Fibroblast of skin of abdomen (primary cell): ENCODE measurements around the gene CERS3. TPM values are rescaled to one million over a fixed set of nuclear protein-coding genes. Genes with fewer than 3 reads are reported as not detected.

ENCODE experiments used
- DNase-seq: peaks from one replicate; pipeline ENCODE4 v3.0.0-alpha.2; 2013
- polyA plus RNA-seq, 2 experiments: library from polyadenylated mRNA; unstranded; fragments of 120-200 nt; gene quantifications; one replicate each; pipeline ENCODE4 v1.2.1, GENCODE V29; 2013; ENCODE audit not compliant: insufficient read length in 2 of 2

The CERS3 gene
- not detected for polyA plus RNA-seq (2013, experiment 1 of 2; ENCODE audit: insufficient read length)
- not detected for polyA plus RNA-seq (2013, experiment 2 of 2; ENCODE audit: insufficient read length)

- DNase-seq, result no peak
These were observed at the start of gene CERS3 for GRCh38 chr15:100528833-100529428. CERS3 (minus strand) TSS chr15:100528950; CDS start chr15:100501849, 27,101 bp downstream.

DNA sequence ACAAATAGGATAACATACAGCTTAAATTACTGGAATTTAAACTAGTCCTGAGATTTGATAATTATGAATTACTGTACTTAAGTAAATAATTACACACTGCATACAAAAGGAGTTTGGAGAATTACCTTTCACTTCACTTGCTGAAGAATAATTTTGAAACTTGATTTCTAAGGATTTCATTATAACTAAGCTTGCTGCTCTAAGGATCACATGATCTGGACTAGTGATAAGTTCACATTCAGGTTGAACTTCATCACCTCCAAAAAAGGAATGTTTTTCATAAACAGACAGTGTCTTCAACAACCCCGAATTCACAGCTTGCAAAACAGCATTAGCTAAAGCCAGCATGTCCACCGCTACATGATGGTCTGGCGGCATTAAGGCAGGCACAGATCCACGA lies 44.8 kb upstream of the CERS3 start:
- DNase-seq, result no peak

DNA sequence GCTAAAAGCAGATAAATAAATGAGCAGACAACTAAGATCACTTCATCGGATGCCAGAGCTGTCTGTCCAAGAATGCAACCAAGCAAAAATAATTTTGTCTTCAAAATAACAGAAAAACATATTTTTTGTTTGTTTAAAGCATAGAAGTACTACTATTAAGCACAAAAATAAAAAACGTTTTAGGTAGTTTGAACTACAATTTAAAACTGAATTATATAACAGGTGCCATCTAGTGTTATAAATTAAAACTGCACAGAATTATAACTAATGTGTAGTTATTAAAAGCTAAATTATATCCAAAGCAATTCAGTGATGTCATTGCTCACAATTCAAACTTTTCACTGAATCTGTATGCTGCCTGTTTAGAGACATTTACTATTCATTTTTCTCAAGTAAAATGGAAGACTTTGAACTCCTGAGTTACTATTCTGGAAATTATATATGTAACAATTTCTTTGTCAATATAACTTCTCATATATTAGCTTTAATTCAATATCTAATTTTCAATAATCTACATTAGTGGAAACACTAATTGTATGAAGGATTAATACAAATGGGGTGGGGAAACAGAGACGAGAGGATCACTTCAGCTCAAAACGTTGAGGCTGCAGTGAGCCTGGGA lies 43.7 kb upstream of the CERS3 start:
- no peak for DNase-seq

GRCh38 chr15:100571592-100572167 lies 42.9 kb upstream of the CERS3 start:
- DNase-seq, result no peak

DNA sequence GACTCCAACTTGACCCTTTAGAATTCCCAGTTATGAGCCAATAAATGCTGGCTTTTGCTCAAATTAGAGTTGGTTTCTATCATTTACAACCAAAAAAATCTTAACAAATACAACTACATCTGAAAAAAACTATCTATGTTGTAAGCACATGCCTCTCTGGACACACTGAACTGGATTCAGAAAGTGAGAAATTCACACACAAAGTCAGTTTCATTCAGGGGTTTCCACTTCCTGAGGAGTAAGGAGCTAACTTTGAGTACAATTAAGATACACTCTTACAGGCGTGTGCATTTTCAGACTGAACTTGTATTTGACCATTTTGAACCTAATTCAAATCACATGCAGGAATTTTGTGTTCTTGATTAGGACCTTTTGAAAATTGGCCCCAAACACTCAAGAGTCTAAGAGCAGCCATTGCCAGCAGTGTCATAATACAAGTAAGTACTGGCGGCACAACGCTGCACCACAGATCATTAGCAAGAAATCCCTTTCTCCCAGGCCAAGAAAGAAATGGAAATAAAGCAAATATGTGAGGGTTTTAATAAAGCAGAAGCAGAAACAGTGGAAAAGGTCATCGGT lies 42.1 kb upstream of the CERS3 start:
- no peak for DNase-seq

DNA sequence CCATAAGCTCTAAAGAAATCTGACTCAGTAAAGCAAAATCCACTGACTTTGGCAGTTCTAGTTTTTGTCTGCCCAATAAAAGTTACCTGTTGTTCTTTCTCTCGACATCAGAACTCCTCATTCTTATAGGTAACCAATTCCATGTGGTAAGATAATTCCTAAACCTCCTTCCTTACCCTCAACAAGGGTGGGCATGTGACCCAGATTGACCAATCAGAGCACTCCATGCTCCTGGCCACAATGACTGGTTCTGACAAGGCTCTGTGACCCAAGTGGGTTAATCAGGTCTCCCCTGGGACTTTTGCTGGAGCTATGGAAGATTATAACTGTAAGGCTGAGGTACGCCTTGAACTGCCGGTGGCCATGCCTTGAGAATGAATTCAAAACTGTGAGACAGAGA lies 41.5 kb upstream of the CERS3 start:
- peak; percentile 3 for DNase-seq

DNA sequence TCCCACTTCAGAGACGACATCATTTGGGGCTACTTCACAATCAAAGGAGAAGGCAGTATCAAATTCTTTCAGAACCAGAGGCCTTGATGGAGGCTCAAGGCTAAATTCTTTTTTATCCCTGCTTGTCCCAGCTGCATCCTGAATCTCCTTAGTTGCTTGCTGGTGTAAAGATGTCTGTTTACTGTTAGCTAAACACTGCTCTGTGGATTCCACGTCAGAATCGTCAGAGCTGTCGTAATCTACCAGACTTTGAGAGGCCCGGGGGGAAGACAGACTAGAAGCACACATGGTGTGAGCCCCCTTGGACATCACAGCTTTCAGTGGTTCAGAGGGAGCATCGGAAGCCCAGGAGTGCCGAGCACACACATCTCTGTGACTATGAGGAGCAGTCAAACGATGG lies 40.6 kb upstream of the CERS3 start:
- DNase-seq, result peak; percentile 14

DNA sequence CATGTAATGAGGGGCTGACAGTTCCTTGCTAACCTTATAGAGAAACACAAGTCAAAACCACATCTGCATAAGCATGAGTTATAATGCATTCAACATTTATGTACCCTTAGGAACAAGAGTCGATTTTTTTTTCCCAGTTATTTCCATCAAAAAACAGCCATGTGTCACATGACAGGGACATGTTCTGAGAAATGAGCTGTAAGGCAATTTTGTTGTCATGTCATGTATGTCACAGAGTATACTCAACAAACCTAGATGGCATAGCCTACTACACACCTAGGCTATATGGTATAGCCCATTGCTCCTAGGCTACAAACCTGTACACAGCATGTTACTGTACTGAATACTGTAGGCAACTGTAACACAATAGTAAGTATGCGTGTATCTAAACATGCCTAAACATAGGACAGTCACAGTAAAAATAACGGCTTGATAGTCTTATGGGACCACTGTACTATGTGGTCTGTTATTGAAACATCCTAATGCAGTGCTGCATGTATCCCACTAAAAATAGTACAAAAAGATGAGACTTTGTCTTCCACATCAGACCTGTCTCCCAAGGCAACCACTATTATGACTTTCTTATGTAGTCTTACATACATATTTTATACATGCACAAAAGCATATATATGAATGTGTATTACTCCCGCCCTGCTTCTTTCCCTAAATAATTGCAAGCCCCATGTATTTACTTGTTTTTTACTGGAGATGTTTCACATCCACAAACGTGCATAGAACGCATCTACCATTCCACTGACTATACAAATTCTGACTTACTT lies 38.3 kb upstream of the CERS3 start:
- no peak for DNase-seq

- no peak for DNase-seq
These were observed 36.8 kb upstream of the CERS3 start for GRCh38 chr15:100565591-100565990.

DNA sequence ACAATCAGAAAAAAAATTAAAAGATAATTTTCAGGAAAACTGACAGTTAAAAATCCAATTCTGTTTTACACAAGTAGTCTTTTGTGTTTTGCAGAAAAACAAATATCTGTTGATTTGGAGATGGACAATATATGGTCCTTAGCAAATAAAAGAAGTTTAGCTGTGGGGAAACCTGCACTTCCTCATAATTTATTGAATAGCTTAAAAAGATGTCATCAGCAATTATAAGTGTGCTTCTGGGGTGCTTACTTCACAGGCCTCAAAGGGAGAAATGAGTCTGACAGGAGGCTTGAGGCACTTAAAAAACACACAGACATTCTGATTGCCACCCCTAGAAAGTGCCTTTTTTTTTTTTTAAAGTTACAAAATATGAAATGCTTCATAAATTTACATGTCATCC lies 31.6 kb upstream of the CERS3 start:
- no peak for DNase-seq

- no peak for DNase-seq
These were observed 30.6 kb upstream of the CERS3 start for GRCh38 chr15:100559330-100559729.

DNA sequence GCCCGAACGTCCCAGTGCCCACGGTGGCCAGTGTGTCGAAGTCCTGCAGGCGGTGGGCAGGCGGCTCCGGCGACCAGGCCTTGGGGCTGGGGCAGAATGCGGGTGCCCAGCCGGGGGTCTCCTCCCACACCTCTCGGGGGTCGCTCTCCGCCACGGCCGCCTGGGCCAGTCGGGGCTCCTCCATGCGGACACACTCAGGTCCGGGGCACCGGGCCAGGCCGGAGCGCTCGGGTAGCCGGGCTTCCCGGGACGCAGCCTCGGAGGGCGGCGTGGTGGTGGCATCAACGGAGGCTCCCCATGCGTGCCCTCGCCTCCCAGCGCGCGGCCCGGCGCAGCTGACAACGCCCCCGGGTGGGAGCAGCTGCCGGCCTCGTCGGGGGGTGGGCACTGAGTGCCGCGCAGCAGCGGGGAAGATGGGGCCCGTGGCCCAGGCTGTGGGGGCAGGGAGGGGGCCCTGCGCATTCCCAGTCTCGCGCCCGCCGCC lies 30.1 kb upstream of the CERS3 start:
- DNase-seq, result no peak

- no peak for DNase-seq
These were observed 24.7 kb upstream of the CERS3 start for GRCh38 chr15:100553468-100553867.

GRCh38 chr15:100547961-100548360 lies 19.2 kb upstream of the CERS3 start:
- DNase-seq, result no peak

DNA sequence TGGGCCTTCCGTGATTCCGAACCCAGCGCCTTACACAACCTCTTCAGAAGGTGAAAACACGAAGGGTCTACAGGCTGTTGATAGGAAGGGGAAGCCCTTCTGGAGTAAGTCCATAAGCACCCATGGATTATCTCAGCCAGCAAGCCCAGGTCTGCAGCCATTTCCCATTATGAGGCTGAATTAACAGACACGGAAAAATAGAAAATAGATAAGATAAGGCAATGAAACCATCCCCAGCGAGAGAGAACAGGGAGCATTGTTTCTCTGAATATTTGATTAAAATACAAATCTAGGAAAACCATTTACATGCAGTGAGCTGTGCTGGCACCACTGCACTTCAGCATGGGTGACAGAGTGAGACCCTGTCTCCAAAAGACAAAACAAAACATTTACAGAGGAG lies 16.2 kb upstream of the CERS3 start:
- no peak for DNase-seq

GRCh38 chr15:100544338-100544841 lies 15.6 kb upstream of the CERS3 start:
- no peak for DNase-seq

GRCh38 chr15:100542290-100542689 lies 13.5 kb upstream of the CERS3 start:
- DNase-seq, result no peak

GRCh38 chr15:100537331-100537730 lies 8.6 kb upstream of the CERS3 start:
- DNase-seq, result no peak

DNA sequence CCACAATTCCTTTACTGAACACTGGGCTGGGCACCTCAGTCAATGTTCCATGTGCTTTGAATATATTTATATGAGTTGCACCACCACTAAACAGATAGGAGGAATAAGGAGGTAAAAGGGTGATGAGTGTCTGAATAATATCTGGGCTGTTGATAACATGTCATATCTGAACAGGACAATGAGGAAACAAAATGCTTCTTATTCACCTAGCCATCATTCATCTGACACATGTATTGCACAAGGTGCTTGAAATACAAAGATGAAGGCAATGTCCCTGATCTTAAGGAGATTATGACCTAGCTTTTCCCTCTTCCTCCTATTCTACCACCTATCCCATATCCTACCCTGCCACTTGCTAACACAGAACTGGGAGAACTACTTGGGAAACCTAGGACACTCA lies 8.0 kb upstream of the CERS3 start:
- DNase-seq, result no peak

DNA sequence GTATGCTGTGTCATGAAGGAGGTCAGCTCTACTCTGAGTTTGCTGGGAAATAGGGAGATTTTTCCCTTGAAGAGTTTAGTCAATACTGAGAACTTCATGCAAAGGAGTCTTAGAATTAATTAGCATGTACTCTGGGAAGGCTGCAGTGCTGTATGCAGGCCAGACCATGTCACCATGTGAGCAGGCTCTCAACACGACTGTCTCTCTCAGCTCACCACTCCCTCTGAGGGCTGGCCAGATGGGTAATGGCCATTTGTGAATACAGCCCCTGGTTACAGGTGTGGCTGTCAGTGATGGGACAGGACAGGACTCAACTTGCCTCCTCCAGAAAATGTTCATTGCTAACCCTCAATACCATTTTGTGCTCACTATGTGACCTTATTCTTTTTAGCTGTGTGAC lies 5.1 kb upstream of the CERS3 start:
- no peak for DNase-seq

- DNase-seq, result no peak
These were observed 3.1 kb upstream of the CERS3 start for GRCh38 chr15:100531823-100532327.

GRCh38 chr15:100531204-100531603 lies 2.5 kb upstream of the CERS3 start:
- DNase-seq, result no peak
